IPS-15b (cell line): Measurements from ENCODE around the gene FADS6.

Experiments
- H3K27me3 ChIP-seq: one replicate; pipeline ENCODE4 v1.6.1; 2013; ENCODE audit warnings: low read length; ENCODE audit not compliant: control insufficient read depth, insufficient read depth
- H3K36me3 ChIP-seq: one replicate; pipeline ENCODE4 v1.6.1; 2013; ENCODE audit warnings: low read length; ENCODE audit not compliant: control insufficient read depth, insufficient read depth
- H3K4me1 ChIP-seq: one replicate; pipeline ENCODE4 v1.6.1; 2013; ENCODE audit warnings: mild to moderate bottlenecking, low read length; ENCODE audit not compliant: control insufficient read depth, insufficient read depth
- H3K4me3 ChIP-seq: one replicate; pipeline ENCODE4 v1.5.1; 2013; ENCODE audit warnings: low read depth, low read length
- H3K9ac ChIP-seq: one replicate; pipeline ENCODE4 v1.6.1; 2013; ENCODE audit warnings: low read depth, mild to moderate bottlenecking, low read length
- H3K9me3 ChIP-seq: one replicate; pipeline ENCODE4 v1.6.1; 2013; ENCODE audit warnings: mild to moderate bottlenecking, low read length; ENCODE audit not compliant: control insufficient read depth, insufficient read depth

The FADS6 gene

DNA sequence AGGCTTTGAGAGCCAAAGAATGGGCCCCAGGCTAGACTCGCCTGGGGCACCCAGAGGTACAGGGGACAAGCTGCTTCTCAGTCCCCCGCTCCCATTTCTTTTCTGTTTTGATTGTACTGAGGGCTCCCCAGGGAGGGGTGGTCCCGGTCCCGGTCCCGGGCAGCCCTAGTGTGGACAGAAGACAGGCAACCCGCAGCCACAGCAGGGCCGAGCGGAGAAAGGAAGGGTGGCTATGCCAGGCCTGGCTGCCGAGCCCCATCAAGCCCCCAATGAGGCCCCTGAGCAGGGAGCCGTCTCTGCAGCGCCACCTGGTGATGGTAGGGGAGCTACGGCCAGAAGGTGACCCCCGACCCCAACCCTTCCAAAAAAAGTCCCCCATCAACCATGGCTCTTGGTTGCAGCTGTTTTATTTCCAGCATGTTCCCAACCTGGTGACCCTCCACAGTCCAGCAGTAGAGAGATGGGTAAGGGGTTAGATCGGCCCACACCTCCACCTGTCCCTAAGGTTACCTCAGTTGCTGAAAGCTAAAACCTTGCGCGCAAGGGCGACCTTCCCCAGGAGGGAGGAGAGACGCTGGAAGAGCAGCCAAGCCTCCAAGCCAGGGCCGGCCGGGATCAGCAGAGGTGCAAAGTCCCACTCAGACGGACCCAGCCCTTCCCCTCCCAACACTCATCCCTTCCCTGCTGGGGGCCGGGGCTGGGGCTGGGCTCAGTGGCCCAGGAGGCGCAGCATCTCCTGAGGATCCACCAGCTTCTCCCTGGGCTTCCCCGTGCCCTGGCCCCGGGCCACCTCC is 31.1 kb downstream of the FADS6 start:
- Histone ChIP-seq H3K9ac (no peak overlapping the region), H3K4me1 (no peaks in the 10 kb centered on the region), H3K4me3 (peak overlapping the region; percentile 33), H3K9me3 (no peaks in the 10 kb centered on the region), H3K27me3 (peaks cover 40% of the 10 kb centered on the region), H3K36me3 (peaks cover 15% of the 10 kb centered on the region)

GRCh38 chr17:74861662-74862107 is 31.7 kb downstream of the FADS6 start:
- H3K9me3 ChIP-seq, result no peaks in the 10 kb centered on the region
- peak overlapping the region; percentile 33 for H3K4me3 ChIP-seq
- no peaks in the 10 kb centered on the region for H3K4me1 ChIP-seq
- no peak overlapping the region for H3K9ac ChIP-seq
- peaks cover 47% of the 10 kb centered on the region for H3K27me3 ChIP-seq
- H3K36me3 ChIP-seq, result peaks cover 14% of the 10 kb centered on the region

DNA sequence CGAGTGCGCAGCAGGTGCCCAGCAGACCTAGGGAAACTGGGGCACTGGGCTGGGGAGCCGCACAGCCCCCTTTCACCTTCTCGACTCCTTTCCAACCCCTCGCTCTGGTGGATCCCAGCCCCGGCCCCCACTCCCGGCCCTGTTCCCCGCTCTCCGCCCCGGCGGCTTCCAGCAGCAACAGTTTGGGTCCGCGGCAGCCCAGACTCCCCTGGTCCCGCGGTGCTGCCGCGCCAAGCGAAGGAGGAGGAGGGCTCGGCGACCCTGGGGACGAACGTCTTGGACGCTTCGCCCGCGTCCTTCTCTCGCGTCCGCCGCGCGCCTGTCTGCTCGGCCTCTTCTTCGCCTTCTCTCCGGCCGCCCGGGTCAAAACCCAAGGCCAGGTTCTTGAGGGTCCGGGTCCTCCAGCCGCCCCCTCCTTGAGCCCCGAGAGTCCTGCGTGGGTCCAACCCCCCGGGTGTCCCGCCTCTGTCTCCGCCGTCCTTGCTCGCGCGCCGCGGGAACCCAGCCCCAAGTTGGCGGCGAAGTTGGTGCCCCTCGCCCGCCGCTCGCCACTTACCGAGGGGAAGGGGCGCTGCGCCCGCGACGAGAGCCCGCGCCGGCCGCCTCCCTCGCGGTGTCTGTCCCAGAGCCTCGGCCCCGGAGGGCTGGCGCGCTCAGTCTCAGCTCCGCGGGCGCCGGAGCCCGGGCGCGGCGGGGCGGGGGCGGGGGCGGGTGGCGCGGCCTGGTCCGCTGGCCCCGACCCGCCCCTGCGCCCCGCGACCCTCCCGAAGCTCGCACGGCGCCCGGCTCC is 32.4 kb downstream of the FADS6 start:
- Histone ChIP-seq H3K9me3 (no peaks in the 10 kb centered on the region), H3K36me3 (peaks cover 12% of the 10 kb centered on the region), H3K9ac (no peak overlapping the region), H3K27me3 (peaks cover 50% of the 10 kb centered on the region), H3K4me1 (no peaks in the 10 kb centered on the region), H3K4me3 (peak overlapping the region; percentile 52)

DNA sequence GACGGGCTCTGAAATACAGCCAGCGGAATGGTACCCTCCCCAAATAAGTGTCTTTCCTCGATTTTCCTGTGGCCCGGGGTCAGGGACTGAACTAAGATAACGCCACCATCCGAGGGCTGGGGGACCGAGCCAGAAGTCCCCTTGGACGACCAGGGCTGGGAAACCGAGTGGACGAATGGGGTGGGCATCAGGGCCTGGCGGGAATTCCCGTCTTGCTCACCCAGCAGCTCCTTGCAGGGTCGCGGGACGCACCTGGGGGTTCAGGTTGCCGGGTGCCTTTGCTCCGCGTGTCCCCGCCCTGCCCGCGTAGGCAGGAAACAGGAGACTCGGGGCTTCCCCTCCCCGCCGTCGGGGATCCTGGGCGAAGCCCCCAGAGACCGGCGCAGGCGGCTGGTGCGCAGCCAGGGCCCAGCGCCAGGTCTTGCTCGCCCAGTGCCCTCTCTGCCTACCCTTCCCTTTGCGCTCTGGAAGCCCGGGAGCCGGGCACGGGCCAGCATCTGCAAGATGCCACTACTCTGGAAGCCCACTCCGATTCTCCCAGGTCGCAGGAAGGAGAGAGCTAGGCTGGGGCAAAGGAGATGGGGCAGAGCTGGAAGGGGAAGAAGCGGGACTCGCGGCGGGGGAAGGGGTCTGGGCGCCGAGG is 33.1 kb downstream of the FADS6 start:
- Histone ChIP-seq H3K27me3 (peaks cover 58% of the 10 kb centered on the region), H3K4me1 (no peaks in the 10 kb centered on the region), H3K4me3 (peak overlapping the region; percentile 52), H3K9ac (no peak overlapping the region), H3K36me3 (peaks cover 7% of the 10 kb centered on the region), H3K9me3 (no peaks in the 10 kb centered on the region)

DNA sequence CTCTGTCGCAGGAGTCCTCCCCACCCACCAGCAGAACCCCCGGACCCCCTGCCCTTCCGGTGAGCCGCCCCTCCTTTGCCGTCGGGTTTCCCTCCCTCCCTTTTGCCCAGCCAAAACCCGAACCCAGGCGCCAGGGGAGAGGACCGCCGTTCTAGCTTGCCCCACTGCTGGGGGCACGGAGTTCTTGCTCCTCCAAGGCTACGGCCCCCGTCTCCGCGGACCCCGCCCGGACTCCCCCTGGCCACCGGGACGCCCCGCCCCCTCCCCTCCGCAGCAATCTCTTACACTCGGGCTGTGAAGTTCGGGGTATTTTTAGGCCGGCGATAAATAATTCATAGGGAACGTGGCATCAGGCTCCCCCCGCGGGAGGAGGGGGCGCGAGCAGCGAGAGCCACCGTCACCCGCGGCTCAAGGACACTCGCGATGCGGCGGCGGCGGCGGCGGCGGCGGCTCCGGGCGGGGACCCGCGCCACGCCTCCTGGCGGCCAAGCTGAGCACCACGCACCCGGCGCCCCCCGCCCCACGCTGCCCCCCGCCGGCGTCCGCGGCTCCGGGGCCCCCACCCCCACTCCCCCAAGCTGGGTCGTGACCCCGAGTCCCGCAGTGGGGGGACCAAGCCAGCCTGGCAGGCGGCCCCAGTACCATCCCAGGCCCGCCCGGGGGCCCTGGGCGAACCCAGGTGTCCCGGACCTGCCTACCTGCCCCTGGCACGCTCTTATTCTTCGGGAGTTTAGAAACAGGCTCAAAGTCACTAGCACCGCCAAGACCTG is 33.8 kb downstream of the FADS6 start, which contains the start of gene GRIN2C:
Gene GRIN2C, minus strand, starts transcription at position 427 of the 770 bp plus-strand sequence. CDS start 4,793 bp downstream, outside the sequence.
- H3K9me3 ChIP-seq, result no peaks in the 10 kb centered on the region
- peaks cover 65% of the 10 kb centered on the region for H3K27me3 ChIP-seq
- H3K9ac ChIP-seq, result no peak within 1 kb of the TSS
- H3K36me3 ChIP-seq, result peaks cover 6% of the 10 kb centered on the region
- H3K4me3 ChIP-seq, result peak within 1 kb of the TSS; percentile 52
- H3K4me1 ChIP-seq, result no peaks in the 10 kb centered on the region

DNA sequence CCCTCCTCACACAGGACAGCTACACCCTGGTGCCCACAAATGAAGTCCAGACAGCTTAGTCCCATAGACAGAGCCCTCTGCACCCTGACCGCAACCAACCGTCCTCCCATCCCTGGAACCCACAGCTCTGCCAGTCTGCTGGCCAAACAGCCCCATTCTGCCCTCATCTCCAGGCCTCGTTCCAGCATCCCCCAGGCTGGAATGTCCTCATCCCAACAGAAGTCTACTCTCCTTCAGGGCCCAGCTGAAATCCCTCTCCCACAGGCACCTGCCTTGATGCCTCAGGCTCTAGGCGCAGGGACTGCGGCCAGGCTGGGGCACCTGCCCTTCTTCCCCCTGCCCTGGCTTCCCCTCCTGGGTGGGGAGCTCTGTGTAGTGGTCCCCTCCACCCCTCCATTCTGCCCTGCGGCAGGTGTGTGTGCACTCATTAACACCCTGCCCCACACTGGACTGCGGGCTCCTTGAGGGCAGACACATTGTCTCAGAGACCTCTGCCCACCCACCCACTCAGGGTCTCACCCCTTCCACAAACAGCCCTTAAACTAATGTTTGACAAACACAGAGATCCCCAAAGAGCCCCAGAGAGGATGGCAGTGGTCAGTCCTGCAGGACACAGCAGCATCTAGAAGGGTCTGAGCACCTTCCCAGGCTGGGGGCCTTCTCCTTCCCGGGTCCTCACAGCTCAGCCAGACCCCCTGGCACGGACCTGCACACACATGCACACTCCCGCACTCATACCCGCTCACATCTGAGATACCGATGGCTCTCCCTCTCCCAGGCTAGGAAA is 34.6 kb downstream of the FADS6 start:
- Histone ChIP-seq H3K9me3 (no peaks in the 10 kb centered on the region), H3K4me1 (no peaks in the 10 kb centered on the region), H3K27me3 (peaks cover 72% of the 10 kb centered on the region)

DNA sequence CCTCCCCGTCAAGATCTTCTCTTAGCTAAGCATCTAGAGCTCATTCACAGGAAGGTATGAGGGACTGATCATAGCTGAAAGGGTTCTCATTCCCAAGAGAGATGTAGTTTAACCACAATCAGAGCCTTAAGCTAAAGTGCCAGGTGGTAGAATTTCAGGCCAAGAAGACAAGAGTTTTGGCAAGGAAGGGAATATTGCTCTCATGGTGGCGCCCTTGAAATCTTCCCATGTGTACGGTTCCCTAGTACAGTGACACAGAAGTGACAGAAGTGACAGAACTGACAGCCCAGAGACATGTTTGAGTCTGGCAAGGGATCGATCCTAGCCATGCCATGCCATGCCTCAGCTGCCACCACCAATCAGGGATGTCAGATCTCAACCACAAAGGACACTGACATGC is 36.2 kb downstream of the FADS6 start:
- H3K4me3 ChIP-seq, result no peak overlapping the region
- H3K27me3 ChIP-seq, result peaks cover 83% of the 10 kb centered on the region
- no peaks in the 10 kb centered on the region for H3K36me3 ChIP-seq
- no peaks in the 10 kb centered on the region for H3K9me3 ChIP-seq
- no peak overlapping the region for H3K9ac ChIP-seq
- no peaks in the 10 kb centered on the region for H3K4me1 ChIP-seq

More for the DNA sequence above, 34.6 kb downstream of the FADS6 start:
- Histone ChIP-seq H3K36me3 (peaks cover 3% of the 10 kb centered on the region), H3K9ac (no peak overlapping the region), H3K4me3 (peak overlapping the region; percentile 18)

DNA sequence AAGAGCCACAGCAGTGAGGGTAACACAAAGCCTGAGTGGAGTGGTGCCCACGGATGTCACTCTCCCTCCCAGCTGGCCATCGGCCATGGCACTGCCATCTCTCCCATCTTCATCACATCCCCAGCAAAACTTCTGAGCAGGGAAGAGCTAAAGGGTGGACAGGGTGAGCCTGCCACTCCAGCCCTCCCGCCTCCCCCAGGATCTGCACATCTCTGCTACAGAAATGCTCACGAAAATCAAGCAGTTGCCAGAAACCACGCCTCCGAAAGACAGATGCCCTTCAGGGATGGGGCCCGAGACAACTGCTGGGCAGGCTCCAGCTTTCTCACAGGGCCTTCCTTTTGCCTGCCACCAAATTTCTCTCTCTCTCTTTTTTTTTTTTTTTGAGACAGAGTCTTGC is 37.3 kb downstream of the FADS6 start:
- Histone ChIP-seq H3K4me1 (no peaks in the 10 kb centered on the region), H3K36me3 (no peaks in the 10 kb centered on the region), H3K4me3 (no peak overlapping the region), H3K9me3 (no peaks in the 10 kb centered on the region), H3K27me3 (peaks cover 87% of the 10 kb centered on the region), H3K9ac (no peak overlapping the region)

GRCh38 chr17:74855323-74855722 is 38.1 kb downstream of the FADS6 start:
- Histone ChIP-seq H3K36me3 (no peaks in the 10 kb centered on the region), H3K4me1 (no peaks in the 10 kb centered on the region), H3K9ac (no peak overlapping the region), H3K9me3 (no peaks in the 10 kb centered on the region), H3K4me3 (no peak overlapping the region), H3K27me3 (peaks cover 87% of the 10 kb centered on the region)

DNA sequence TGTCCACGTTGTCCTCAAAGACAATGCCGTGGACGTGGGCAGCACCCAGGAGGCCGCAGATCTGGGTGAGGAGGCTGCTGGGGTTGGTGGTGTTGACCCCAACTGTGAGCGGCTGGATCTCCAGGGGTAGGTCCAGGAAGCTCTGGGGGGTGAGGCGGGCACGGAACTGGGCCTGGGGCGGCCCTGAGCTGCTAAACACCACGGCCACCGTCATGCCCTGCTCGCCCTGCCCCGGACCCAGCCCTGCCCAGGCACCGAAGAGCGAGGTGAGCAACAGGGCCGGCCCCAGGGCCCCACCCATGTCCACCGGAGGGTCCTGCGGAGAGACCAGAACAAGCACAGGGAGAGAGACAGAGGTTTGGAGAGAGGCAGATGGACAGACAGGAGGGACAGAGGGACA is 38.6 kb downstream of the FADS6 start:
- peaks cover 86% of the 10 kb centered on the region for H3K27me3 ChIP-seq
- no peak overlapping the region for H3K4me3 ChIP-seq
- H3K9me3 ChIP-seq, result no peaks in the 10 kb centered on the region
- H3K36me3 ChIP-seq, result no peaks in the 10 kb centered on the region
- H3K4me1 ChIP-seq, result no peaks in the 10 kb centered on the region
- no peak overlapping the region for H3K9ac ChIP-seq
